Spleen (tissue), 11 donors: ENCODE measurements around the gene ACER2. TPM values are rescaled to one million over a fixed set of nuclear protein-coding genes. Genes with fewer than 3 reads are reported as not detected.

Experiments
- DNase-seq: peaks from one replicate; pipeline ENCODE4 v3.0.0-alpha.2; 2020
- H3K27ac ChIP-seq, 8 donors: fragments of 200-600 bp; sonication (generic) in 7 of 8; 1 replicate in 4 of 8; 2 replicates in 4 of 8; pipeline versions ENCODE4 v1.5.0 to v1.8.0; 2016 to 2021; ENCODE audit warnings: inconsistent platforms in 4 of 8, mild to moderate bottlenecking in 4 of 8, moderate library complexity in 1 of 8
- H3K27me3 ChIP-seq, 7 donors: fragments of 200-600 bp; sonication (generic) in 6 of 7; replicated peaks in 1 of 7; 1 replicate in 4 of 7; 2 replicates in 3 of 7; pipeline versions ENCODE4 v1.5.0 to v1.8.0; 2016 to 2021; ENCODE audit warnings: inconsistent platforms in 3 of 7, mild to moderate bottlenecking in 1 of 7
- H3K36me3 ChIP-seq, 6 donors: fragments of 200-600 bp; sonication (generic) in 5 of 6; 1 replicate in 4 of 6; 2 replicates in 2 of 6; pipeline versions ENCODE4 v1.5.0 to v1.8.0; 2016 to 2021; ENCODE audit warnings: inconsistent platforms in 2 of 6
- H3K4me1 ChIP-seq, 6 donors: fragments of 200-600 bp; sonication (generic) in 5 of 6; 1 replicate in 3 of 6; 2 replicates in 3 of 6; pipeline versions ENCODE4 v1.5.0 to v1.8.0; 2016 to 2021; ENCODE audit warnings: inconsistent platforms in 3 of 6
- H3K4me3 ChIP-seq, 8 donors: fragments of 200-600 bp; sonication (generic) in 7 of 8; 1 replicate in 4 of 8; 2 replicates in 4 of 8; pipeline versions ENCODE4 v1.5.0 to v1.8.0; 2016 to 2021; ENCODE audit warnings: inconsistent platforms in 4 of 8, mild to moderate bottlenecking in 4 of 8, moderate library complexity in 2 of 8
- H3K9me3 ChIP-seq, 8 donors: fragments of 200-600 bp; sonication (generic) in 7 of 8; 1 replicate in 4 of 8; 2 replicates in 4 of 8; pipeline versions ENCODE4 v1.5.0 to v1.8.0; 2016 to 2021; ENCODE audit warnings: inconsistent platforms in 4 of 8
- CTCF ChIP-seq, 11 experiments: fragments of 200-600 bp in 7 of 11; fragments of 450-650 bp in 4 of 11; sonication (generic) in 4 of 11; IDR thresholded peaks in 8 of 11; conservative IDR thresholded peaks in 3 of 11; 1 replicate in 7 of 11; 2 replicates in 4 of 11; pipeline versions ENCODE4 v1.4.0 to v1.8.0; 2016 to 2021; ENCODE audit warnings: antibody characterized with exemption in 11 of 11, inconsistent platforms in 4 of 11, mild to moderate bottlenecking in 1 of 11
- POLR2A ChIP-seq, 3 donors: fragments of 450-650 bp; IDR thresholded peaks; one replicate each; pipeline ENCODE4 v1.5.1; 2017; ENCODE audit warnings: antibody characterized with exemption in 3 of 3, mild to moderate bottlenecking in 1 of 3
- POLR2AphosphoS5 ChIP-seq, 3 donors: sonication (generic); formaldehyde crosslinking; IDR thresholded peaks; one replicate each; pipeline ENCODE4 v1.5.1; 2017; ENCODE audit warnings: antibody characterized with exemption in 3 of 3
- WGBS, 5 donors: extraction: QIAGEN DNeasy Blood & Tissue Kit in 3 of 5; methylation state at CpG; one replicate each; pipeline versions ENCODE4 v1.1.5 to v1.1.7; 2013 to 2018; 5-methylcytosine and 5-hydroxymethylcytosine counted together
- intact Hi-C: fragments of 100-400 bp; cut with DNase I; formaldehyde crosslinking; loops from one replicate; pipeline ENCODE4 v1.15.0; 2023; ENCODE audit warnings: low total_unique reads
- polyA plus RNA-seq, 3 donors: library from polyadenylated mRNA; stranded (reverse); fragments of 200-250 nt; gene quantifications; one replicate each; pipeline ENCODE4 v1.2.1, GENCODE V29; 2013
- total RNA-seq, 7 donors: library from RNA; depleted of rRNA in 3 of 7; stranded (reverse); fragments of >200 nt in 3 of 7; fragmentation: NEBNext Ultra II Directional in 4 of 7; extraction: Animal tissue kit (Norgen Biotek cat#: 25700) in 4 of 7; gene quantifications; one replicate each; pipeline versions ENCODE4 v1.1.0 to v1.2.1, GENCODE V29; 2016 to 2021
- donor health status: healthy with polysubstance abuse.
- donor health status: DM: no; HTN: no; CAD: no; lungs with moderate emphysema.
- donor health status: DM: no; HTN: no; CAD: no.
- donor health status: Bipolar disorder and iron deficiency.
- donor health status: healthy.
- donor health status: DM: no; HTN: no; CAD: no.
- donor health status: DM: yes; HTN: yes; CAD: no.

The ACER2 gene
- total and polyA plus RNA-seq, 10 donors: 0.09 to 7.2 (median 4.3) TPM

GRCh38 chr9:19492775-19493173 is 84.0 kb downstream of the ACER2 start:
- Histone ChIP-seq H3K9me3 (no peaks in the 10 kb centered on the region), H3K4me3 (no peak overlapping the region), H3K4me1 (peaks cover 4 to 9% (median 8%) of the 10 kb centered on the region in 6 donors), H3K36me3 (no peaks in the 10 kb centered on the region), H3K27ac (no peak overlapping the region), H3K27me3 (peaks cover 0 to 7% (median 0%) of the 10 kb centered on the region in 7 donors)
- TF ChIP-seq CTCF (IDR thresholded peaks at IDR 0.05 in 8 of 11, conservative IDR thresholded peaks at IDR 0.05 in 3 of 11) (no peak), POLR2A (IDR thresholded peaks at IDR 0.05) (no peak), POLR2AphosphoS5 (IDR thresholded peaks at IDR 0.05) (no peak)
- 57 to 69% (median 64%) methylated on average over 4 of the region's 4 CpGs for WGBS, 5 donors
- intact Hi-C loops: no loop called here
- no peak for DNase-seq

- Histone ChIP-seq H3K4me1 (peaks cover 4 to 9% (median 8%) of the 10 kb centered on the region in 6 donors), H3K4me3 (peak overlapping the region in 2 of 8 donors; percentile 16 to 50), H3K27me3 (peaks cover 0 to 7% (median 0%) of the 10 kb centered on the region in 7 donors), H3K36me3 (no peaks in the 10 kb centered on the region), H3K9me3 (no peaks in the 10 kb centered on the region), H3K27ac (no peak overlapping the region)
- TF ChIP-seq POLR2A (IDR thresholded peaks at IDR 0.05) (no peak), CTCF (IDR thresholded peaks at IDR 0.05 in 8 of 11, conservative IDR thresholded peaks at IDR 0.05 in 3 of 11) (peak; percentile 16 to 76 (median 57)), POLR2AphosphoS5 (IDR thresholded peaks at IDR 0.05) (peak in 1 of 3 donors; percentile 16)
- WGBS, 5 donors: 16 to 28% (median 20%) methylated on average over 19 of the region's 19 CpGs
- no peak for DNase-seq
- intact Hi-C loops: no loop called here
Observed at GRCh38 chr9:19493174-19493811, 84.5 kb downstream of the ACER2 start.

- no peak overlapping the region for H3K27ac ChIP-seq
- intact Hi-C loops: no loop called here
- WGBS, 5 donors: 27 to 46% (median 32%) methylated on average over 2 of the region's 2 CpGs
- H3K36me3 ChIP-seq: no peaks in the 10 kb centered on the region
- H3K4me3 ChIP-seq: no peak overlapping the region
- H3K4me1 ChIP-seq: peaks cover 4 to 9% (median 8%) of the 10 kb centered on the region in 6 donors
- no peak for DNase-seq
- no peak for TF ChIP-seq POLR2A (IDR thresholded peaks at IDR 0.05)
- peaks cover 0 to 7% (median 0%) of the 10 kb centered on the region in 7 donors for H3K27me3 ChIP-seq
- H3K9me3 ChIP-seq: no peaks in the 10 kb centered on the region
Observed at GRCh38 chr9:19493876-19494275, 85.1 kb downstream of the ACER2 start.

GRCh38 chr9:19495186-19496028 is 86.6 kb downstream of the ACER2 start:
- TF ChIP-seq POLR2AphosphoS5 (IDR thresholded peaks at IDR 0.05): no peak
- no peak for TF ChIP-seq POLR2A (IDR thresholded peaks at IDR 0.05)
- TF ChIP-seq CTCF (IDR thresholded peaks at IDR 0.05 in 8 of 11, conservative IDR thresholded peaks at IDR 0.05 in 3 of 11): no peak
- Histone ChIP-seq H3K9me3 (peaks cover 0 to 4% (median 0%) of the 10 kb centered on the region in 8 donors), H3K27me3 (peaks cover 0 to 7% (median 0%) of the 10 kb centered on the region in 7 donors), H3K4me3 (no peak overlapping the region), H3K27ac (no peak overlapping the region), H3K4me1 (peaks cover 4 to 9% (median 8%) of the 10 kb centered on the region in 6 donors), H3K36me3 (no peaks in the 10 kb centered on the region)
- DNase-seq: no peak
- 69 to 91% (median 75%) methylated on average over 9 of the region's 9 CpGs for WGBS, 5 donors
- intact Hi-C loops: no loop called here
